NCI-H146 treated with DMSO at 0.1 percent for 48 hours (cell line): ENCODE results near the gene ZRANB3.
"Not testable (repeated sequence)": the region's sequence is repeated elsewhere in the genome, so short reads cannot be mapped to it uniquely, and the experiment has no call there.

ENCODE experiments used
- DNase-seq: peaks from one replicate; lab custom pipeline; 2025; ENCODE audit not compliant: unreplicated experiment; lab: John Stamatoyannopoulos, UW

ZRANB3 gene

GRCh38 chr2:135142323-135142722 is 388.7 kb downstream of the ZRANB3 start:
- no peak for DNase-seq

GRCh38 chr2:135140606-135141005 is 390.4 kb downstream of the ZRANB3 start:
- no peak for DNase-seq

DNA sequence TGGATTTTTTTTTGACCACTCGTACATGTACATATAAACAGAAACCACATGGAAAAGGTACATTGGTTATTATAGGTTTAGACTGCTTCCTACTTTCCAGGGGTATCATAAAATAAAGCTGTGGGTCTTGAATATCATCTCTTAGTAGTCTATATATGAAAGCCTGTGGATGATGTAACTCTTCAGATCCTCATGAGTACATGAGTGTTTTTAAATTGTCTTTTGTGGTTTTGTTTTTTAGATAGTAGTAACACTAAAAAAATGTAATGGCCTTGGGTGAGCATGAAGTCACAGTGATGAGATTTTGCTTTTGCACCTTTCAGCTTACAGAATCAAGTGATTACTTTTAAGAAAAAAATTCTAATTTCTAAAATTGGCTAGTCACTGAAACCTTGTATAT is 398.7 kb downstream of the ZRANB3 start:
- no peak for DNase-seq

GRCh38 chr2:135130751-135131150 is 400.3 kb downstream of the ZRANB3 start:
- DNase-seq: no peak

DNA sequence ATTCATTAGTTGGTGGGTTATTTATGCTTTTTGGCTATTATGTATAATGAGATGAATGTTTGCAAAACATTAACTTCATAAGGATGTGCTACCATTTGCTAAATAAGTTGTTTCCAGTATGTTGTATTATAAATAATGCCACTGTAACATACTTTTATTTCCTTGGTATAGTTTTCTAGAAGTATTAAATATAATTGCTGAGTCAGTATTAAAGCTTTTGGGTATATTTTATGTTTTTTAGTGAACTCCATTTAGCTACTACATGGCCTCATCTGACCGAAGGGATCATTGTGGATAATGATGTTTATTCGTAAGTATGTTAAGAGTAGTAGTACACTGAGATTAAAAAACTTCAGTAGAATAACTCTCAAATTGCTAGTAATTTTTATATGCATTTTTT is 405.1 kb downstream of the ZRANB3 start:
- DNase-seq: no peak

GRCh38 chr2:135124924-135125886 is 405.8 kb downstream of the ZRANB3 start:
- DNase-seq: no peak

DNA sequence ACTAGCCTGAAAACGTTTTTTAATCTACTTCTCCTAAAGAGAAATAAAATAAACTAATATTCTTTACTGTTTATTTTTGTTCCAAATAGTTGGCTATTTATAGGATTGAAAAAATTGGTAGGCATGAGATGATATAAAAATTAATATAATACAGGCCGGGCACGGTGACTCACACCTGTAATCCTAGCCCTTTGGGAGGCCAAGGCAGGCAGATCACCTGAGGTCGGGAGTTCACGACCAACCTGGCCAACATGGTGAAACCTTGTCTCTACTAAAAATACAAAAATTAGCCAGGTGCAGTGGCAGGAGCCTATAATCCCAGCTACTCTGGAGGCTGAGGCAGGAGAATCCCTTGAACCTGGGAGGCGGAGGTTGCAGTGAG is 409.4 kb downstream of the ZRANB3 start:
- DNase-seq: not testable (repeated sequence)

GRCh38 chr2:135121016-135121657 is 409.9 kb downstream of the ZRANB3 start:
- DNase-seq: no peak

- no peak for DNase-seq
These were observed 411.4 kb downstream of the ZRANB3 start for GRCh38 chr2:135119582-135119981.

GRCh38 chr2:135113322-135113721 is 417.7 kb downstream of the ZRANB3 start:
- no peak for DNase-seq

DNA sequence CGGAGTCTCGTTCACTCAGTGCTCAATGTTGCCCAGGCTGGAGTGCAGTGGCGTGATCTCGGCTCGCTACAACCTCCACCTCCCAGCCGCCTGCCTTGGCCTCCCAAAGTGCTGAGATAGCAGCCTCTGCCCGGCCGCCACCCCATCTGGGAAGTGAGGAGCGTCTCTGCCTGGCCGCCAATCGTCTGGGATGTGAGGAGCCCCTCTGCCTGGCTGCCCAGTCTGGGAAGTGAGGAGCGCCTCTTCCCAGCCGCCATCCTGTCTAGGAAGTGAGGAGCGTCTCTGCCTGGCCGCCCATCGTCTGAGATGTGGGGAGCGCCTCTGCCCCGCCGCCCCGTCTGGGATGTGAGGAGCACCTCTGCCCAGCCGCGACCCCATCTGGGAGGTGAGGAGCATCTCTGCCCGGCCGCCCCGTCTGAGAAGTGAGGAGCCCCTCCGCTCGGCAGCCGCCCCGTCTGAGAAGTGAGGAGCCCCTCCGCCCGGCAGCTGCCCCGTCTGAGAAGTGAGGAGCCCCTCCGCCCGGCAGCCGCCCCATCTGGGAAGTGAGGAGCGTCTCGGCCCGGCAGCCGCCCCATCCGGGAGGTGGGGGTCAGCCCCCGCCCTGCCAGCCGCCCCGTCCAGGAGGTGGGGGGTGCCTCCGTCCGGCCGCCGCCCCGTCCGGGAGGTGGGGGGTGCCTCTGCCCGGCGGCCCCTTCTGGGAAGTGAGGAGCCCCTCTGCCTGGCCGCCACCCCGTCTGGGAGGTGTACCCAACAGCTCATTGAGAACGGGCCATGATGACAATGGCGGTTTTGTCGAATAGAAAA is 425.3 kb downstream of the ZRANB3 start:
- DNase-seq: not testable (repeated sequence)

DNA sequence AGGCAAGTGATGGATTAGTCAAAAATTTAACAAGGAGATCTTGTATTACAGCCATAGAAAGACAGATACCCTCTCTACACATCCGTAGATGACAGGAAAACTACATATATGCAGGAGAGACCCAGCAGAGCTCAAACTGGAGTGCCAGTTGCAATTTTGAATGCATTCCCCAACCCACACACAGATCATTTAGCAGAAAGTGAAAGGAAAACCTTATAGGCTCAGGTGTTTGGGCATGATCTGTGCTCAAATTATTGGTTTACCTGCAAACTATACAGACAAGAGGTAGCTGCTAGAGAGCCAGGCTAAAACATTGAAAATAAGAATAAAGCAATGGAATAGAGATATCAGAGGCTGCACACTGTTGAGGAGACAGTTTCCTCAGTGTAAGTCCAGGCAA is 427.2 kb downstream of the ZRANB3 start:
- no peak for DNase-seq

DNA sequence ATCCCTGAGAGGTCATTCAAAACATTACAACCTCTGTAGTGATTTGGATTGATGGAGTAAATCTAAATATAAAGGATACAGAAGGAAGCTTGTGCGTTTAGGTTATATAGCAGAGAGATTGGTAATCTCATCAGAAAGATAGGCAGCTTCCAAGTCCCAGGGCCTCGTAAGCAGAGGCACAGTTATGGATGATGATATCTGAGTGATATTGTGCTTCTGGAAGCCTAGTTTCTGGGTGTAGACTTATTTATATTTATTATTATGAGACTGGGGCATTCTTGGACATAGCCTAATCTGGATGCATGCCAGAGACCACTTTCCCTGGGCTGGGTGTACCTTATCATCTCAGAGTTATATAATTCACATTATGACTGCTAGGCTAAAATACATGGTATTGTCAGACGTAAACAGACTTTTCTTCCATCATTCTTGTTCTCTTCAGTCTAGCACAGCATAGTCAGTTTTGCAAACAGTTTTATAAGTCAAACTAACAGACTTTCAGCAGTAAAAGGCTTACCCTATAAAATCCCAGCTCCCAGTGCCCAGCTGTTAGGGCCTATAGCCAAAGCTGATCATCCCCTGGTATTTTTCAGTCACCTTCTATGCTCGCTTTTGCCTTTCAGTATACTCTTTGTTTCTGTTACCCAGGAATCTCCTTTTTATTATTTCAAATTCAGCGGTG is 431.1 kb downstream of the ZRANB3 start:
- DNase-seq: no peak

DNA sequence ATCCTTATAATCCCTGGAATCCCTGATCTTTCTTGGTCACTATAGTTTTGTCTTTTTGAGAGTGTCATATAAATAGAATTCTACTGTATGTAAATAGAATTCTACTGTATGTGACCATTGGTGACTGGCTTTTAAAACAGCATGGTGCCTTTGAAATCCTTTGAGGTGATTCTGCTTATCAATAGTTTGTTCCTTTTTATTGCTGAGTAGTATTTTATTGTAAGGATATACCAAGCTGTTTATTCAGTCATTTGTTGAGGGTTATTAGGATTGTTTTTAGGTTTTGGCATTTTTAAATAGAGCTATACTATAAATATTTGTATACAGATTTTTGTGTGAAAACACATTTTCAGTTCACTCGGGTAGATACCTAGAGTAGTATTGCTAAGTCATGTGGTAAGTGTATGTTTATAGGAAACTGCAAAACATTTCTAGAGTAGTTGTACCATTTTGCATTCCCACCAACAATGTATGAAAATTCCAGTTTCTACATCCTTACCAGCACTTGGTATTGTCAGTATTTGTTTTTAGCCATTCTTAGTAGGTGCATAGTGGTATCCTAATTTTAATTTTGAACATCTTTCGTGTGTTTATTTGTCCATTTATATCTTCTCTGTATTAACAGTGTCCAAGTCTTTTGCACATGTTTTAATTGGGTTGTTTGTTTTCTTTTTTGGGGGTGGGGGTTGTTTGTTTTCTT is 433.3 kb downstream of the ZRANB3 start:
- no peak for DNase-seq

- DNase-seq: no peak
These were observed 434.2 kb downstream of the ZRANB3 start for GRCh38 chr2:135096665-135097446.

DNA sequence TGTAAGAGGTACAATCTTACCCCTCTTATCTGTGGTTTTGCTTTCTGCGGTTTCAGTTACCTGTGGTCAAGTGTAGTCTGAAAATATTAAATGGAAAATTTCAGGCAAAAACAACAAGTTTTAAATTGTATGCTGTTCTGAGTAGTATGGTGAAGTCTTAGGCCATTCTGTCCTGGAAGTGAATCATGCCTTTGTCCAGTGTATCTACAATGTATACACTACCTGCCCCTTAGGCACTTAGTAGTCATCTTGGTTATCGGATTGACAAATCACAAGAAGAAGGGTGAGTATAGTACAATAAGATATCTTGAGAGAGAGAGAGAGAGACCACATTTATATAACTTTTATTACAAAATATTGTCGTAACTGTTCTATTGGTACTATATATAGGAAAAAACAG is 435.4 kb downstream of the ZRANB3 start:
- DNase-seq: no peak

- DNase-seq: no peak
These were observed 436.5 kb downstream of the ZRANB3 start for GRCh38 chr2:135094508-135094907.

- DNase-seq: no peak
These were observed 437.2 kb downstream of the ZRANB3 start for GRCh38 chr2:135093670-135094330.

DNA sequence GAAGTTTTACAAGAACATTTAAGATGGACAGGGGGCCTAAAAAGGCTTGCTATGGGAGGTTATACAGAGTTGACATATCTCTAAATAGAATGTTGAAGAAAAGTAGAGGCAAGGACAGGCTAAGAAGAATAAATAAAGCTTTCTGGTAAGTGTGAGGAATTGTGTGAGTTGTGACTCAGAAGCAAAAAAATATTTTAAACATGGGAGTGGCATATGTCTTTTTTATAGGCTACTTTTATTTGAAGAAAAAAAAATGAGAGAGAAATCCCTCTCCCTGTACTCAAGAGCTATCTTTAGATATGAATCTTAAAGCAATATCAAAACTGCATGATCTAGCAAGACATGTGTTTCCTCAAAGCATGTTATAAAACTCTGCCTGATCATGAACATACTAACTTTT is 437.8 kb downstream of the ZRANB3 start:
- DNase-seq: no peak
